ENCODE results near the gene KRT10. TPM values are rescaled to one million over a fixed set of nuclear protein-coding genes. Genes with fewer than 3 reads are reported as not detected.
A peak's percentile ranks its signal among the peaks of the same experiment; 100 is the strongest.
"Not testable (repeated sequence)": the region's sequence is repeated elsewhere in the genome, so short reads cannot be mapped to it uniquely, and the experiment has no call there.

KRT10 gene
- total and polyA plus RNA-seq, 4 experiments from 2014 or later: 37.6 to 181 (median 90.5) TPM

- peaks cover 8% of the 10 kb centered on the region for H3K36me3 ChIP-seq (ENCODE audit: insufficient read depth, low read length)
- peaks cover 13 to 22% of the 10 kb centered on the region in 2 donors for H3K27me3 Mint-ChIP-seq
- H3K9me3 ChIP-seq (ENCODE audit: control insufficient read depth in 1 of 2, low read length in 2 of 2): no peaks in the 10 kb centered on the region
- intact Hi-C loops (cut with micrococcal nuclease): loop anchor here (5.0 kb wide), 1 partner anchor 1200 kb away; the partner anchor contains the start of gene DNAJC7
- ChIA-PET POLR2A (ENCODE audit: partially characterized antibody) (interaction anchor here (1.1 to 1.4 kb wide), 2 partner anchors 38 to 846 kb away, joined by 3 read pairs; no protein-coding TSS in a partner anchor), CTCF (ENCODE audit: partially characterized antibody) (interaction anchor here (1.0 to 2.1 kb wide), 3 partner anchors 13 to 846 kb away, joined by 3 to 8 read pairs (median 4); no protein-coding TSS in a partner anchor)
- H3K4me1 ChIP-seq (ENCODE audit: insufficient read depth, low read length): peaks cover 22% of the 10 kb centered on the region
- H3K9me3 Mint-ChIP-seq: peaks cover 0 to 3% (median under 1%) of the 10 kb centered on the region in 8 donors
- H3K4me3 ChIP-seq (ENCODE audit: low read length in 2 of 2): no peak overlapping the region
- H3K4me1 Mint-ChIP-seq: peaks cover 5 to 31% (median 15%) of the 10 kb centered on the region in 4 donors
- H3K27me3 ChIP-seq (ENCODE audit: insufficient read depth, low read length): peaks cover 6% of the 10 kb centered on the region
- H3K27ac Mint-ChIP-seq: peak overlapping the region in 4 of 7 donors; percentile 10 to 72 (median 31)
- DNase-seq: no peak
- peaks cover 17 to 26% of the 10 kb centered on the region in 2 donors for H3K36me3 Mint-ChIP-seq
- no peak overlapping the region for H3K27ac ChIP-seq (ENCODE audit: low read depth, low read length)
- H3K4me3 Mint-ChIP-seq: peak overlapping the region; percentile 55 to 97 (median 70)
Observed at GRCh38 chr17:40817103-40817682, 5.2 kb downstream of the KRT10 start.

- Mint-ChIP-seq H3K27me3 (peaks cover 16 to 24% of the 10 kb centered on the region in 2 donors), H3K36me3 (peaks cover 17 to 23% of the 10 kb centered on the region in 2 donors), H3K27ac (peak overlapping the region in 2 of 7 donors; percentile 33 to 36), H3K9me3 (peaks cover 0 to 3% (median under 1%) of the 10 kb centered on the region in 8 donors), H3K4me1 (peaks cover 5 to 31% (median 15%) of the 10 kb centered on the region in 4 donors), H3K4me3 (peak overlapping the region in 2 of 8 donors; percentile 35 to 60)
- no peak for DNase-seq
- CTCF ChIA-PET (ENCODE audit: partially characterized antibody): interaction anchor here (1.0 to 2.1 kb wide), 4 partner anchors 13 to 847 kb away, joined by 3 to 8 read pairs (median 4); no protein-coding TSS in a partner anchor
- peaks cover 11% of the 10 kb centered on the region for H3K27me3 ChIP-seq (ENCODE audit: insufficient read depth, low read length)
- intact Hi-C loops (cut with micrococcal nuclease): loop anchor here (5.0 kb wide), 1 partner anchor 1201 kb away; the partner anchor contains the start of gene DNAJC7
- no peak overlapping the region for H3K27ac ChIP-seq (ENCODE audit: low read depth, low read length)
- H3K4me3 ChIP-seq (ENCODE audit: low read length in 2 of 2): no peak overlapping the region
- peaks cover 22% of the 10 kb centered on the region for H3K4me1 ChIP-seq (ENCODE audit: insufficient read depth, low read length)
- no peaks in the 10 kb centered on the region for H3K9me3 ChIP-seq (ENCODE audit: control insufficient read depth in 1 of 2, low read length in 2 of 2)
- POLR2A ChIA-PET (ENCODE audit: partially characterized antibody): interaction anchor here (1.1 kb wide), 1 partner anchor 846 kb away, joined by 3 read pairs; no protein-coding TSS in a partner anchor
- H3K36me3 ChIP-seq (ENCODE audit: insufficient read depth, low read length): peaks cover 8% of the 10 kb centered on the region
Observed at GRCh38 chr17:40816569-40816968, 5.8 kb downstream of the KRT10 start.

GRCh38 chr17:40815381-40815780, 7.0 kb downstream of the KRT10 start:
- Mint-ChIP-seq H3K4me3 (no peak overlapping the region), H3K4me1 (peaks cover 5 to 29% (median 15%) of the 10 kb centered on the region in 4 donors), H3K27ac (no peak overlapping the region), H3K27me3 (peaks cover 23 to 30% of the 10 kb centered on the region in 2 donors), H3K9me3 (peaks cover 0 to 3% (median under 1%) of the 10 kb centered on the region in 8 donors), H3K36me3 (peaks cover 17 to 21% of the 10 kb centered on the region in 2 donors)
- no peak overlapping the region for H3K4me3 ChIP-seq (ENCODE audit: low read length in 2 of 2)
- CTCF ChIA-PET (ENCODE audit: partially characterized antibody): interaction anchor here (1.2 to 2.1 kb wide), 3 partner anchors 33 to 848 kb away, joined by 3 to 8 read pairs (median 3); no protein-coding TSS in a partner anchor
- H3K9me3 ChIP-seq (ENCODE audit: control insufficient read depth in 1 of 2, low read length in 2 of 2): no peaks in the 10 kb centered on the region
- peaks cover 22% of the 10 kb centered on the region for H3K4me1 ChIP-seq (ENCODE audit: insufficient read depth, low read length)
- peaks cover 8% of the 10 kb centered on the region for H3K36me3 ChIP-seq (ENCODE audit: insufficient read depth, low read length)
- POLR2A ChIA-PET (ENCODE audit: partially characterized antibody): interaction anchor here (0.8 to 1.2 kb wide), 2 partner anchors 873 to 874 kb away, joined by 3 to 4 read pairs; partner anchors contain the start of gene EIF1
- intact Hi-C loops (cut with micrococcal nuclease): loop anchor here (5.0 kb wide), 1 partner anchor 1202 kb away; the partner anchor contains the start of gene DNAJC7
- DNase-seq: no peak
- H3K27ac ChIP-seq (ENCODE audit: low read depth, low read length): no peak overlapping the region
- peaks cover 19% of the 10 kb centered on the region for H3K27me3 ChIP-seq (ENCODE audit: insufficient read depth, low read length)

- Histone ChIP-seq H3K27me3 (ENCODE audit: insufficient read depth, low read length) (peaks cover 26% of the 10 kb centered on the region), H3K4me1 (ENCODE audit: insufficient read depth, low read length) (peaks cover 16% of the 10 kb centered on the region)
- H3K4me3 ChIP-seq (ENCODE audit: low read length in 2 of 2); H3K4me3 Mint-ChIP-seq; H3K27ac ChIP-seq (ENCODE audit: low read depth, low read length); H3K9me3 Mint-ChIP-seq; DNase-seq; CTCF ChIA-PET (ENCODE audit: partially characterized antibody); H3K27ac Mint-ChIP-seq; H3K36me3 ChIP-seq (ENCODE audit: insufficient read depth, low read length); H3K9me3 ChIP-seq (ENCODE audit: control insufficient read depth in 1 of 2, low read length in 2 of 2): not testable (repeated sequence)
- Mint-ChIP-seq H3K27me3 (peaks cover 31 to 34% of the 10 kb centered on the region in 2 donors), H3K4me1 (peaks cover 5 to 22% (median 13%) of the 10 kb centered on the region in 4 donors), H3K36me3 (peaks cover 16 to 17% of the 10 kb centered on the region in 2 donors)
- POLR2A ChIA-PET (ENCODE audit: partially characterized antibody): interaction anchor here (1.2 kb wide), 1 partner anchor 875 kb away, joined by 4 read pairs; no protein-coding TSS in a partner anchor
- intact Hi-C loops (cut with micrococcal nuclease): loop anchor here (5.0 kb wide), 1 partner anchor 1203 kb away; the partner anchor contains the start of gene DNAJC7
Observed at GRCh38 chr17:40814657-40815056, 7.8 kb downstream of the KRT10 start.

- H3K4me1 Mint-ChIP-seq: peaks cover 4 to 16% (median 9%) of the 10 kb centered on the region in 4 donors
- ChIA-PET POLR2A (ENCODE audit: partially characterized antibody) (no interaction called here), CTCF (ENCODE audit: partially characterized antibody) (no interaction called here)
- H3K9me3 ChIP-seq (ENCODE audit: control insufficient read depth in 1 of 2, low read length in 2 of 2): no peaks in the 10 kb centered on the region
- H3K27me3 Mint-ChIP-seq: peaks cover 36 to 40% of the 10 kb centered on the region in 2 donors
- no peak overlapping the region for H3K4me3 Mint-ChIP-seq
- no peak overlapping the region for H3K27ac ChIP-seq (ENCODE audit: low read depth, low read length)
- DNase-seq: no peak
- H3K27ac Mint-ChIP-seq: no peak overlapping the region
- H3K36me3 Mint-ChIP-seq: peaks cover 16 to 17% of the 10 kb centered on the region in 2 donors
- peaks cover 27% of the 10 kb centered on the region for H3K27me3 ChIP-seq (ENCODE audit: insufficient read depth, low read length)
- intact Hi-C loops (cut with micrococcal nuclease): no loop called here
- peaks cover 0 to 3% (median under 1%) of the 10 kb centered on the region in 8 donors for H3K9me3 Mint-ChIP-seq
- no peak overlapping the region for H3K4me3 ChIP-seq (ENCODE audit: low read length in 2 of 2)
- peaks cover 8% of the 10 kb centered on the region for H3K36me3 ChIP-seq (ENCODE audit: insufficient read depth, low read length)
- H3K4me1 ChIP-seq (ENCODE audit: insufficient read depth, low read length): peaks cover 10% of the 10 kb centered on the region
Observed at GRCh38 chr17:40813804-40814203, 8.6 kb downstream of the KRT10 start.

- Histone ChIP-seq H3K4me3 (ENCODE audit: low read length in 2 of 2) (no peak overlapping the region), H3K9me3 (ENCODE audit: control insufficient read depth in 1 of 2, low read length in 2 of 2) (no peaks in the 10 kb centered on the region), H3K4me1 (ENCODE audit: insufficient read depth, low read length) (peaks cover 3% of the 10 kb centered on the region), H3K36me3 (ENCODE audit: insufficient read depth, low read length) (peaks cover 8% of the 10 kb centered on the region), H3K27ac (ENCODE audit: low read depth, low read length) (no peak overlapping the region), H3K27me3 (ENCODE audit: insufficient read depth, low read length) (peaks cover 27% of the 10 kb centered on the region)
- peaks cover 0 to 3% (median under 1%) of the 10 kb centered on the region in 8 donors for H3K9me3 Mint-ChIP-seq
- CTCF ChIA-PET (ENCODE audit: partially characterized antibody): interaction anchor here (1.1 kb wide), 1 partner anchor 853 kb away, joined by 3 read pairs; no protein-coding TSS in a partner anchor
- no peak for DNase-seq
- POLR2A ChIA-PET (ENCODE audit: partially characterized antibody): no interaction called here
- peaks cover 41% of the 10 kb centered on the region in 2 donors for H3K27me3 Mint-ChIP-seq
- H3K4me3 Mint-ChIP-seq: no peak overlapping the region
- no peak overlapping the region for H3K27ac Mint-ChIP-seq
- H3K4me1 Mint-ChIP-seq: peaks cover 0 to 10% (median 4%) of the 10 kb centered on the region in 4 donors
- H3K36me3 Mint-ChIP-seq: peaks cover 8 to 12% of the 10 kb centered on the region in 2 donors
- intact Hi-C loops (cut with micrococcal nuclease): no loop called here
Observed at GRCh38 chr17:40812639-40813038, 9.8 kb downstream of the KRT10 start.

GRCh38 chr17:40810494-40810893, 11.9 kb downstream of the KRT10 start:
- Mint-ChIP-seq H3K27me3 (peaks cover 52 to 55% of the 10 kb centered on the region in 2 donors), H3K9me3 (peaks cover 0 to 3% (median 0%) of the 10 kb centered on the region in 8 donors), H3K27ac (no peak overlapping the region), H3K4me3 (no peak overlapping the region), H3K36me3 (no peaks in the 10 kb centered on the region), H3K4me1 (no peaks in the 10 kb centered on the region)
- ChIA-PET CTCF (ENCODE audit: partially characterized antibody) (no interaction called here), POLR2A (ENCODE audit: partially characterized antibody) (no interaction called here)
- no peak overlapping the region for H3K4me3 ChIP-seq (ENCODE audit: low read length in 2 of 2)
- H3K4me1 ChIP-seq (ENCODE audit: insufficient read depth, low read length): no peaks in the 10 kb centered on the region
- DNase-seq: no peak
- intact Hi-C loops (cut with micrococcal nuclease): no loop called here
- no peaks in the 10 kb centered on the region for H3K36me3 ChIP-seq (ENCODE audit: insufficient read depth, low read length)
- no peaks in the 10 kb centered on the region for H3K9me3 ChIP-seq (ENCODE audit: control insufficient read depth in 1 of 2, low read length in 2 of 2)
- peaks cover 30% of the 10 kb centered on the region for H3K27me3 ChIP-seq (ENCODE audit: insufficient read depth, low read length)
- no peak overlapping the region for H3K27ac ChIP-seq (ENCODE audit: low read depth, low read length)
